HG02870 (cell line): ENCODE data around the gene RHCG.
"Not testable (repeated sequence)": the region's sequence is repeated elsewhere in the genome, so short reads cannot be mapped to it uniquely, and the experiment has no call there.

Experiments
- ATAC-seq: cut with Tn5 transposase; IDR thresholded peaks from one replicate; pipeline ENCODE4 v1.9.1; 2021; ENCODE audit warnings: mild to moderate bottlenecking, moderate library complexity; ENCODE audit not compliant: unreplicated experiment

The RHCG gene

GRCh38 chr15:89479173-89479572 is 17.2 kb downstream of the RHCG start:
- no peak for ATAC-seq

- no peak for ATAC-seq
Measured at GRCh38 chr15:89477411-89478242, 18.8 kb downstream of the RHCG start.

GRCh38 chr15:89475661-89476060 is 20.7 kb downstream of the RHCG start:
- no peak for ATAC-seq

- ATAC-seq, result no peak
Measured at GRCh38 chr15:89472785-89473256, 23.6 kb downstream of the RHCG start.

- no peak for ATAC-seq
Measured at GRCh38 chr15:89469426-89470096, 26.8 kb downstream of the RHCG start.

- ATAC-seq, result not testable (repeated sequence)
Measured at GRCh38 chr15:89468813-89469212, 27.6 kb downstream of the RHCG start.

- no peak for ATAC-seq
Measured at GRCh38 chr15:89463113-89463512, 33.3 kb downstream of the RHCG start.

- no peak for ATAC-seq
Measured at GRCh38 chr15:89462198-89462912, 34.0 kb downstream of the RHCG start.

GRCh38 chr15:89461386-89461785 is 35.0 kb downstream of the RHCG start:
- no peak for ATAC-seq

- ATAC-seq, result no peak
Measured at GRCh38 chr15:89460048-89460447, 36.3 kb downstream of the RHCG start.

GRCh38 chr15:89459271-89460038 is 36.9 kb downstream of the RHCG start:
- ATAC-seq, result no peak

GRCh38 chr15:89458440-89458839 is 37.9 kb downstream of the RHCG start:
- no peak for ATAC-seq

GRCh38 chr15:89457086-89457485 is 39.3 kb downstream of the RHCG start:
- no peak for ATAC-seq

GRCh38 chr15:89455535-89455934 is 40.8 kb downstream of the RHCG start:
- no peak for ATAC-seq

GRCh38 chr15:89452330-89452836 is 44.0 kb downstream of the RHCG start:
- ATAC-seq, result no peak

- no peak for ATAC-seq
Measured at GRCh38 chr15:89451846-89452245, 44.5 kb downstream of the RHCG start.

- ATAC-seq, result no peak
Measured at GRCh38 chr15:89450076-89451006, 46.0 kb downstream of the RHCG start.

- ATAC-seq, result no peak
Measured at GRCh38 chr15:89448825-89449224, 47.6 kb downstream of the RHCG start.

GRCh38 chr15:89447676-89448075 is 48.7 kb downstream of the RHCG start:
- ATAC-seq, result no peak
